BLaER1 treated with 17β-estradiol and CSF1 and Interleukin-3, amounts not matched to agents 10 nM and 100 nM (cell line): Measurements from ENCODE around the gene USP12.
A peak's percentile ranks its signal among the peaks of the same experiment; 100 is the strongest.
"Not testable (repeated sequence)": the region's sequence is repeated elsewhere in the genome, so short reads cannot be mapped to it uniquely, and the experiment has no call there.

ENCODE experiments used
- H3K27ac ChIP-seq, 11 experiments: shearing (Covaris generic); formaldehyde crosslinking; 2 replicates each; pipeline ENCODE4 v1.8.1; 2022
- H3K27me3 ChIP-seq, 11 experiments: shearing (Covaris generic); formaldehyde crosslinking; 2 replicates each; pipeline ENCODE4 v1.8.1; 2022
- H3K36me3 ChIP-seq, 11 experiments: shearing (Covaris generic); formaldehyde crosslinking; 2 replicates each; pipeline ENCODE4 v1.8.1; 2022
- H3K4me1 ChIP-seq, 10 experiments: shearing (Covaris generic); formaldehyde crosslinking; 2 replicates each; pipeline ENCODE4 v1.8.1; 2022
- H3K4me2 ChIP-seq, 11 experiments: shearing (Covaris generic); formaldehyde crosslinking; 2 replicates each; pipeline ENCODE4 v1.8.1; 2022
- H3K4me3 ChIP-seq, 10 experiments: shearing (Covaris generic); formaldehyde crosslinking; 2 replicates each; pipeline ENCODE4 v1.8.1; 2022
- H3K9ac ChIP-seq, 11 experiments: shearing (Covaris generic); formaldehyde crosslinking; 2 replicates each; pipeline ENCODE4 v1.8.1; 2022
- H3K9me3 ChIP-seq, 11 experiments: shearing (Covaris generic); formaldehyde crosslinking; replicated peaks in 1 of 11; 2 replicates each; pipeline ENCODE4 v1.8.1; 2022
- H4K20me1 ChIP-seq, 11 experiments: shearing (Covaris generic); formaldehyde crosslinking; 2 replicates each; pipeline ENCODE4 v1.8.1; 2022
- Cebpa-rat ChIP-seq, 11 experiments: shearing (Covaris generic); IDR thresholded peaks; 2 replicates each; pipeline ENCODE4 v1.8.1; 2022

USP12 gene

GRCh38 chr13:27147530-27148170 lies 24.0 kb downstream of the USP12 start:
- Histone ChIP-seq H3K4me1 (peaks cover 0 to 23% (median 0%) of the 10 kb centered on the region in 10 experiments; a peak in 6 of 20 replicates), H3K4me2 (peak overlapping the region in 4 of 11 experiments; percentile 3 to 65 (median 23); a peak in 4 of 22 replicates), H3K27me3 (no peaks in the 10 kb centered on the region), H3K9me3 (peaks cover 16 to 43% (median 34%) of the 10 kb centered on the region in 11 experiments; a peak in 21 of 22 replicates), H3K9ac (no peak overlapping the region; a peak in 1 of 22 replicates), H4K20me1 (peaks cover 7 to 99% (median 51%) of the 10 kb centered on the region in 11 experiments; a peak in 18 of 22 replicates), H3K36me3 (peaks cover 14 to 38% (median 27%) of the 10 kb centered on the region in 11 experiments; a peak in 17 of 22 replicates), H3K4me3 (no peak overlapping the region), H3K27ac (no peak overlapping the region)
- no peak for TF ChIP-seq Cebpa-rat (IDR thresholded peaks at IDR 0.05)

GRCh38 chr13:27141746-27142145 lies 29.9 kb downstream of the USP12 start:
- H3K27ac ChIP-seq: no peak overlapping the region

DNA sequence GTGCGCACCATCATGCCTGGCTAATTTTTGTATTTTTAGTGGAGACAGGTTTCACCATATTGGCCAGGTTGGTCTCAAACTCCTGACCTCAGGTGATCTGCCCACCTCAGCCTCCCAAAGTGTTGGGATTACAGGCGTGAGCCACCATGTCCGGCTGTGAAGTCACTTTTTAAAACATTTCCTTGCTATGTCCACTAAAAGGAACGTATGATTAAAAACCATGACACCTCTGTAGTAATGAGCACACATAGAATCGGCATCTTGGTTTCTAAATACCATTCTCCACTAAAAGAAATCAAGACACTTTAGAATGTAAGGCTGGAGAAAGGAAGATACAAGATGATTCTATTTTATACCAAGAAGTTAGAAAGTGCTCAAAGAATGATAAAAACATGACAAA lies 30.5 kb downstream of the USP12 start:
- not testable (repeated sequence) for H3K9ac ChIP-seq, H3K27ac ChIP-seq, H3K4me3 ChIP-seq, H3K27me3 ChIP-seq, H3K4me1 ChIP-seq, H3K4me2 ChIP-seq
- H3K9me3 ChIP-seq: peaks cover 33 to 48% (median 42%) of the 10 kb centered on the region in 11 experiments
- H4K20me1 ChIP-seq: peaks cover 4 to 96% (median 33%) of the 10 kb centered on the region in 11 experiments; a peak in 19 of 22 replicates
- H3K36me3 ChIP-seq: peaks cover 20 to 53% (median 30%) of the 10 kb centered on the region in 11 experiments

More at GRCh38 chr13:27141746-27142145, 29.9 kb downstream of the USP12 start:
- Histone ChIP-seq H4K20me1 (peaks cover 4 to 96% (median 35%) of the 10 kb centered on the region in 11 experiments; a peak in 19 of 22 replicates), H3K36me3 (peaks cover 20 to 51% (median 32%) of the 10 kb centered on the region in 11 experiments), H3K4me2 (no peak overlapping the region), H3K9me3 (peaks cover 33 to 48% (median 42%) of the 10 kb centered on the region in 11 experiments), H3K4me3 (no peak overlapping the region), H3K9ac (no peak overlapping the region), H3K27me3 (no peaks in the 10 kb centered on the region), H3K4me1 (peaks cover 0 to 7% (median 0%) of the 10 kb centered on the region in 10 experiments; a peak in 2 of 20 replicates)
- TF ChIP-seq Cebpa-rat (IDR thresholded peaks at IDR 0.05): no peak

- Histone ChIP-seq H3K4me3 (no peak overlapping the region), H4K20me1 (peaks cover 4 to 96% (median 40%) of the 10 kb centered on the region in 11 experiments; a peak in 19 of 22 replicates), H3K9ac (no peak overlapping the region), H3K4me1 (peaks cover 0 to 6% (median 0%) of the 10 kb centered on the region in 10 experiments; a peak in 5 of 20 replicates), H3K27ac (no peak overlapping the region), H3K36me3 (peaks cover 20 to 55% (median 30%) of the 10 kb centered on the region in 11 experiments), H3K27me3 (no peaks in the 10 kb centered on the region), H3K9me3 (peaks cover 33 to 48% (median 42%) of the 10 kb centered on the region in 11 experiments), H3K4me2 (no peak overlapping the region)
- no peak for TF ChIP-seq Cebpa-rat (IDR thresholded peaks at IDR 0.05)
Measured at GRCh38 chr13:27140060-27140459, 31.6 kb downstream of the USP12 start.

GRCh38 chr13:27139565-27139964 lies 32.0 kb downstream of the USP12 start:
- Histone ChIP-seq H4K20me1 (peaks cover 4 to 96% (median 44%) of the 10 kb centered on the region in 11 experiments; a peak in 18 of 22 replicates), H3K4me3 (no peak overlapping the region)

DNA sequence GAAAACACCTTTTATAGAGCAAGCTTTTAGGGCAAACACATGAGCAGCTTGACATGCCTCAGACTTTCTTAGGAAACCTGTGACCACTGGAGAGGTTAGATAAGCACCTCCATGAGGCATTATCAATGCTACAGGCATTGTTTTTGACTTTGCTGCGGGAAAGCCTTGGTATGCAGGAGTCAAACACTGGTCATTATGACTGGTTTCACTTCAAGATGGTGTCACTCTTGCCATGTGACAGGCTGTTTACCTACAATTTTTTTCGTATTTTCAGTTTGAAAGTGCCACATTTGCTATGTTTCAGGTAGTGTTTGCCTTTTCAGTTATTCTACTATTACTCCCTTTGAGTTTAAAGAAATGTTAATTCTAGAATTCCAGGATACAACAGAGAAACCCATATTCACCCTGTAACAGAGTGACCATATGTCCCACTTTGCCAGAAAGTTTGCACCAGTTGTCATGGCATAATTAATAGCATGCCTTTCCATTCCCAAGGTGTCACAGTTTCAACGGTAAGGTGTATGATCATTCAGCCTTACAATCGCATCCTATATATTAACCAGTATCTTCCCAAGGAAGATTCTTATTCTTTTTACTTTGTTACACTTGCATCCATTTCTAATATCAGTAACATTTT lies 33.0 kb downstream of the USP12 start:
- H3K9ac ChIP-seq: no peak overlapping the region
- no peak for TF ChIP-seq Cebpa-rat (IDR thresholded peaks at IDR 0.05)
- H3K4me3 ChIP-seq: no peak overlapping the region
- peaks cover 0 to 10% (median 0%) of the 10 kb centered on the region in 10 experiments; a peak in 5 of 20 replicates for H3K4me1 ChIP-seq
- H3K27ac ChIP-seq: no peak overlapping the region
- no peak overlapping the region for H3K4me2 ChIP-seq
- peaks cover 27 to 38% (median 30%) of the 10 kb centered on the region in 11 experiments for H3K9me3 ChIP-seq
- peaks cover 14 to 43% (median 26%) of the 10 kb centered on the region in 11 experiments for H3K36me3 ChIP-seq
- H4K20me1 ChIP-seq: peaks cover 4 to 97% (median 45%) of the 10 kb centered on the region in 11 experiments; a peak in 18 of 22 replicates
- no peaks in the 10 kb centered on the region for H3K27me3 ChIP-seq

More at GRCh38 chr13:27139565-27139964, 32.0 kb downstream of the USP12 start:
- Histone ChIP-seq H3K4me1 (peaks cover 0 to 10% (median 0%) of the 10 kb centered on the region in 10 experiments; a peak in 5 of 20 replicates), H3K9me3 (peaks cover 33 to 43% (median 38%) of the 10 kb centered on the region in 11 experiments), H3K27me3 (no peaks in the 10 kb centered on the region), H3K4me2 (no peak overlapping the region), H3K36me3 (peaks cover 20 to 50% (median 30%) of the 10 kb centered on the region in 11 experiments), H3K9ac (no peak overlapping the region), H3K27ac (no peak overlapping the region)
- TF ChIP-seq Cebpa-rat (IDR thresholded peaks at IDR 0.05): no peak

GRCh38 chr13:27137759-27138158 lies 33.9 kb downstream of the USP12 start:
- H3K4me2 ChIP-seq: no peak overlapping the region
- H3K4me1 ChIP-seq: peaks cover 0 to 10% (median 0%) of the 10 kb centered on the region in 10 experiments; a peak in 5 of 20 replicates
- no peak overlapping the region for H3K9ac ChIP-seq
- no peak overlapping the region for H3K27ac ChIP-seq
- peaks cover 18 to 37% (median 26%) of the 10 kb centered on the region in 11 experiments for H3K9me3 ChIP-seq
- peaks cover 4 to 97% (median 45%) of the 10 kb centered on the region in 11 experiments; a peak in 18 of 22 replicates for H4K20me1 ChIP-seq
- peaks cover 15 to 44% (median 20%) of the 10 kb centered on the region in 11 experiments for H3K36me3 ChIP-seq
- no peak for TF ChIP-seq Cebpa-rat (IDR thresholded peaks at IDR 0.05)
- no peaks in the 10 kb centered on the region for H3K27me3 ChIP-seq
- no peak overlapping the region for H3K4me3 ChIP-seq

- H3K27ac ChIP-seq: no peak overlapping the region
Measured at GRCh38 chr13:27135023-27135422, 36.6 kb downstream of the USP12 start.

More at GRCh38 chr13:27135023-27135422, 36.6 kb downstream of the USP12 start:
- no peak overlapping the region for H3K9ac ChIP-seq
- H3K36me3 ChIP-seq: peaks cover 0 to 40% (median 11%) of the 10 kb centered on the region in 11 experiments; a peak in 13 of 22 replicates
- H3K27me3 ChIP-seq: no peaks in the 10 kb centered on the region
- 0 out of 22 replicates have a peak overlapping the region, but pooled peaks of 2 of the 11 experiments have one; percentile 11 to 21 for H3K4me2 ChIP-seq
- H3K9me3 ChIP-seq: peaks cover 14 to 38% (median 26%) of the 10 kb centered on the region in 11 experiments
- peaks cover 0 to 20% (median 9%) of the 10 kb centered on the region in 10 experiments; a peak in 14 of 20 replicates for H3K4me1 ChIP-seq
- H4K20me1 ChIP-seq: peaks cover 4 to 100% (median 46%) of the 10 kb centered on the region in 11 experiments; a peak in 18 of 22 replicates
- H3K4me3 ChIP-seq: no peak overlapping the region
- no peak for TF ChIP-seq Cebpa-rat (IDR thresholded peaks at IDR 0.05)
